Suprapubic skin (tissue), 4 donors: Measurements from ENCODE around the gene TMEM258. TPM values are rescaled to one million over a fixed set of nuclear protein-coding genes. Genes with fewer than 3 reads are reported as not detected.

ENCODE experiments used
- DNase-seq, 2 donors: peaks; one replicate each; pipeline ENCODE4 v3.0.0-alpha.2; 2019; ENCODE audit warnings: low spot score in 2 of 2
- H3K27ac ChIP-seq: fragments of 200-600 bp; sonication (generic); one replicate; pipeline ENCODE4 v1.5.1; 2019
- H3K27me3 ChIP-seq: fragments of 200-600 bp; sonication (generic); one replicate; pipeline ENCODE4 v1.5.1; 2019
- H3K36me3 ChIP-seq: fragments of 200-600 bp; sonication (generic); one replicate; pipeline ENCODE4 v1.5.1; 2019
- H3K4me1 ChIP-seq: fragments of 200-600 bp; sonication (generic); one replicate; pipeline ENCODE4 v1.5.1; 2019
- H3K4me3 ChIP-seq: fragments of 200-600 bp; sonication (generic); one replicate; pipeline ENCODE4 v1.5.1; 2019; ENCODE audit warnings: mild to moderate bottlenecking
- H3K9me3 ChIP-seq: fragments of 200-600 bp; sonication (generic); one replicate; pipeline ENCODE4 v1.5.1; 2019
- EP300 ChIP-seq: sonication (generic); formaldehyde crosslinking; IDR thresholded peaks from one replicate; pipeline ENCODE4 v1.6.1; 2017; ENCODE audit warnings: antibody characterized with exemption
- POLR2A ChIP-seq, 2 donors: fragments of 450-650 bp; IDR thresholded peaks; one replicate each; pipeline ENCODE4 v1.6.1; 2017; ENCODE audit warnings: antibody characterized with exemption in 2 of 2, mild to moderate bottlenecking in 2 of 2, moderate library complexity in 2 of 2
- POLR2AphosphoS5 ChIP-seq, 3 donors: sonication (generic); formaldehyde crosslinking; IDR thresholded peaks; one replicate each; pipeline ENCODE4 v1.6.1; 2017; ENCODE audit warnings: antibody characterized with exemption in 3 of 3
- WGBS: methylation state at CpG from one replicate; pipeline ENCODE4 v1.1.5; 2018; 5-methylcytosine and 5-hydroxymethylcytosine counted together
- total RNA-seq, 4 donors: library from RNA; depleted of rRNA; stranded (reverse); fragments of >200 nt; gene quantifications; one replicate each; pipeline ENCODE4 v1.1.0, GENCODE V29; 2016
- TF ChIP-seq, protein P1 (sequence below), 2 donors: fragments of 200-600 bp in 1 of 2; fragments of 450-650 bp in 1 of 2; sonication (generic) in 1 of 2; IDR thresholded peaks; one replicate each; pipeline ENCODE4 v1.5.1; 2016 to 2019; ENCODE audit warnings: antibody characterized with exemption in 2 of 2, mild to moderate bottlenecking in 1 of 2, moderate library complexity in 1 of 2

The TMEM258 gene
- total RNA-seq, 4 donors from 2014 or later = 29.7 to 44.8 (median 35.9) TPM

DNA sequence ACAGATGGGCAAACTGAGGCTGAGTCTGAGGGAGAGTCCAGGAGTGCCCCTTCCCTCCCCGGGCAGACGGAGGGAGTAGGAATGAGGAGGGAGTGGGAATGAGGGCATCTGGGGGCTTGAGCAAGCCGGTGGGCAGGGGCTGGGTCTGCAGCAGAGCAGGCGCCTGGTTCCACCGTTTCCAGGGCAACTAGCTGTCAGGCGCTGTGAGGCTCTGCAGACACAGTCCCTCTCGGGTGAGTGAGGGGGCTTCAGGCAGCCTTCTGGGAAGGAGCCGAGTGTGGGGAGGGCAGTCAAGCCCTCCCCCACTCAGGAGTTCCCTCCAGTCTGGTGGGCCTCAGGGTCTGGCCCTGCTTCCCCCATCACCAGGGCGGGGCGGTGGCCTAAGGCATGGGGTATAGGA lies 19.0 kb downstream of the TMEM258 start:
- H3K27me3 ChIP-seq = no peaks in the 10 kb centered on the region
- DNase-seq = no peak
- 60% methylated on average over 10 of the region's 10 CpGs for WGBS

DNA sequence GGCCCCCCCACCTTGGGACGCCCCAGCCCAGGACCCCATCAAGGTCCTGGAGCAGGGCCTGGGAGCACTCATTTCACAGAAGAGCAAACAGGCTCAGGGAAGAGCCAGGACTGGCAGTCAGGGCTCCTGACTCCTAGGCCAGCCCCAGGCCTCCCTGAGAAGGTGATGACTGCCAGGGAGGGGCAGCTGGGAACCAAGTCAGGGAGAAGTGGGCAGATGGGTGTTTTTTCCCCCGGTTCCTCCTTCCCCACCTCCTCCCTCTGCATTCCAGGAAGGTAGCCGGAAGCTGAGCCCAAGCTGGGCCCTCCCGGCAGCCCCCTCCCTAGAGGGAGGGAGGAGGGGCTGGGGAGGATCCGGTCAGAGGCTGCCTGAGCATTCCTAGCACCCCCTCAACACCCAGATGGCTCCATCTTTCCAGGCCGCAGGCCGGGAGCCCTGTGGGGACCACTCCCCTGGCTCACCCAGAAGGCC lies 20.4 kb downstream of the TMEM258 start:
- TF ChIP-seq, protein P1, sequence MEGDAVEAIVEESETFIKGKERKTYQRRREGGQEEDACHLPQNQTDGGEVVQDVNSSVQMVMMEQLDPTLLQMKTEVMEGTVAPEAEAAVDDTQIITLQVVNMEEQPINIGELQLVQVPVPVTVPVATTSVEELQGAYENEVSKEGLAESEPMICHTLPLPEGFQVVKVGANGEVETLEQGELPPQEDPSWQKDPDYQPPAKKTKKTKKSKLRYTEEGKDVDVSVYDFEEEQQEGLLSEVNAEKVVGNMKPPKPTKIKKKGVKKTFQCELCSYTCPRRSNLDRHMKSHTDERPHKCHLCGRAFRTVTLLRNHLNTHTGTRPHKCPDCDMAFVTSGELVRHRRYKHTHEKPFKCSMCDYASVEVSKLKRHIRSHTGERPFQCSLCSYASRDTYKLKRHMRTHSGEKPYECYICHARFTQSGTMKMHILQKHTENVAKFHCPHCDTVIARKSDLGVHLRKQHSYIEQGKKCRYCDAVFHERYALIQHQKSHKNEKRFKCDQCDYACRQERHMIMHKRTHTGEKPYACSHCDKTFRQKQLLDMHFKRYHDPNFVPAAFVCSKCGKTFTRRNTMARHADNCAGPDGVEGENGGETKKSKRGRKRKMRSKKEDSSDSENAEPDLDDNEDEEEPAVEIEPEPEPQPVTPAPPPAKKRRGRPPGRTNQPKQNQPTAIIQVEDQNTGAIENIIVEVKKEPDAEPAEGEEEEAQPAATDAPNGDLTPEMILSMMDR (IDR thresholded peaks at IDR 0.05) = no peak
- no peak for TF ChIP-seq POLR2A (IDR thresholded peaks at IDR 0.05)
- TF ChIP-seq POLR2AphosphoS5 (IDR thresholded peaks at IDR 0.05) = no peak
- no peak for TF ChIP-seq EP300
- no peak overlapping the region for H3K27ac ChIP-seq
- H3K9me3 ChIP-seq = no peaks in the 10 kb centered on the region
- H3K4me3 ChIP-seq = no peak overlapping the region
- no peak for DNase-seq
- H3K27me3 ChIP-seq = no peaks in the 10 kb centered on the region
- WGBS = 56% methylated on average over 6 of the region's 7 CpGs
- H3K4me1 ChIP-seq = peaks cover 3% of the 10 kb centered on the region
- H3K36me3 ChIP-seq = no peaks in the 10 kb centered on the region

More for the DNA sequence above, 19.0 kb downstream of the TMEM258 start:
- H3K4me3 ChIP-seq = no peak overlapping the region
- H3K36me3 ChIP-seq = no peaks in the 10 kb centered on the region
- TF ChIP-seq POLR2AphosphoS5 (IDR thresholded peaks at IDR 0.05) (no peak), POLR2A (IDR thresholded peaks at IDR 0.05) (no peak), EP300 (no peak)
- TF ChIP-seq, protein P1 (IDR thresholded peaks at IDR 0.05) = no peak
- H3K9me3 ChIP-seq = no peaks in the 10 kb centered on the region
- peaks cover 12% of the 10 kb centered on the region for H3K4me1 ChIP-seq
- no peak overlapping the region for H3K27ac ChIP-seq

DNA sequence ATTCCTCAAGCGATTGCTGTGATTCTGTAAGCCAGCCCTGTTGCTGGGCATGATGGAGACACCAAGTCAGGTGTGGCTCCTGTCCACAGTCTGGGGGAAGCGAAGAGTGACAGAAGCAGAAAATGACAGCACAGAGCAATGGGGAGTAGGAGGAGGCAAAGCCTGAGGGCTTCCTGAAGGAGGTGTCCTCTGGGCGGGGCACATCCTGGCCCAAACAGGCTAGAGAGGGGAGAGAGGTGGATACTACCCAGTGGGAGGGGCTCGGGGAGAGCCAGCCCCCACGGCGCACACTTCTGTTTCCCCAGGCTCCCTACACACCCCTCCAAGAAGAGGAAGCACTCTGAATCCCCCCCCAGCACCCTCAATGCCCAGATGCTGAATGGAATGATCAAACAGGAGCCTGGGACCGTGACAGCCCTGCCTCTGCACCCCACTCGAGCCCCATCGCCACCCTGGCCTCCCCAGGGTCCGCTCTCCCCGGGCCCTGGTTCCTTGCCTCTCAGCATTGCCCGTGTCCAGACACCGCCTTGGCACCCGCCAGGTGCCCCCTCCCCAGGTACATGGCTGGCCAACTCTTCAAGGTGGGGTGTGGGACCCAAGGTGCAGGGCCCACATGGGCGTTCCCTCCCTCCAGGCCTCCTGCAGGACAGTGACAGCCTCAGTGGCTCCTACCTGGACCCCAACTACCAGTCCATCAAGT lies 21.1 kb downstream of the TMEM258 start:
- WGBS = 91% methylated on average over 9 of the region's 15 CpGs
- Histone ChIP-seq H3K4me3 (no peak overlapping the region), H3K36me3 (no peaks in the 10 kb centered on the region), H3K4me1 (no peaks in the 10 kb centered on the region), H3K27ac (no peak overlapping the region), H3K9me3 (no peaks in the 10 kb centered on the region), H3K27me3 (no peaks in the 10 kb centered on the region)
- DNase-seq = no peak
- TF ChIP-seq POLR2A (IDR thresholded peaks at IDR 0.05) (no peak), POLR2AphosphoS5 (IDR thresholded peaks at IDR 0.05) (no peak), EP300 (no peak)
- TF ChIP-seq, protein P1 (IDR thresholded peaks at IDR 0.05) = no peak

DNA sequence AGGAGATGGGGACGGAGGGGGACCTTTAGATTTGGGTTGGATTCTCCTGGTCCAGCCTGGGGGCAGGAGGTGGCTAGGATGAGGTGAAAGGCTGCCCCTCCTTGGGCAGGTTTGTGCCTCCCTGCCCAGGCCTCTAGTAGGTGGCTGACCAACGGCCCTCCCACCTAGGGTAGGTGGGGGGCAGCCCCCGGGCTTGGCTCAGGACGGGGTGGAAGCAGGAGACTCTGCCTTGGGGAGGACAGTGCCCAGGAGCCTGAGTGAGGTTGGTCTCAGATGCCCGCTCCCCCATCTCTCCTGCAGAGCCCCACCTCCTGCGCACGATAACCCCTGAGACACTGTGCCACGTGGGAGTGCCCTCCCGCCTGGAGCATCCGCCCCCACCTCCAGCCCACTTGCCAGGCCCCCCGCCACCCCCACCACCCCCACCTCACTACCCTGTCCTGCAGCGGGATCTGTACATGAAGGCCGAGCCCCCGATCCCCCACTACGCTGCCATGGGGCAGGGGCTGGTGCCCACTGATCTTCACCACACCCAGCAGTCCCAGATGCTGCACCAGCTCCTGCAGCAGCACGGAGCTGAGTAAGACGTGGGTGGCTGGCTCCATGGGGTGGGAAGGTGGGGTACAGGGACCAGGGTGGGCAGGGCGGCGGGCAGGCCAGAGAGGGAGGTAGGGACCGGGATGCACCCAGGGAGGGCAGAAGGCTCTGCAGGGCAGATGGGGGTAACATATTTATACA lies 22.3 kb downstream of the TMEM258 start:
- WGBS = 84% methylated on average over 13 of the region's 20 CpGs
- Histone ChIP-seq H3K27me3 (no peaks in the 10 kb centered on the region), H3K36me3 (no peaks in the 10 kb centered on the region), H3K4me3 (no peak overlapping the region), H3K9me3 (no peaks in the 10 kb centered on the region), H3K27ac (no peak overlapping the region), H3K4me1 (no peaks in the 10 kb centered on the region)
- DNase-seq = no peak
- no peak for TF ChIP-seq EP300
- TF ChIP-seq, protein P1 (IDR thresholded peaks at IDR 0.05) = no peak
- no peak for TF ChIP-seq POLR2AphosphoS5 (IDR thresholded peaks at IDR 0.05)
- TF ChIP-seq POLR2A (IDR thresholded peaks at IDR 0.05) = no peak

DNA sequence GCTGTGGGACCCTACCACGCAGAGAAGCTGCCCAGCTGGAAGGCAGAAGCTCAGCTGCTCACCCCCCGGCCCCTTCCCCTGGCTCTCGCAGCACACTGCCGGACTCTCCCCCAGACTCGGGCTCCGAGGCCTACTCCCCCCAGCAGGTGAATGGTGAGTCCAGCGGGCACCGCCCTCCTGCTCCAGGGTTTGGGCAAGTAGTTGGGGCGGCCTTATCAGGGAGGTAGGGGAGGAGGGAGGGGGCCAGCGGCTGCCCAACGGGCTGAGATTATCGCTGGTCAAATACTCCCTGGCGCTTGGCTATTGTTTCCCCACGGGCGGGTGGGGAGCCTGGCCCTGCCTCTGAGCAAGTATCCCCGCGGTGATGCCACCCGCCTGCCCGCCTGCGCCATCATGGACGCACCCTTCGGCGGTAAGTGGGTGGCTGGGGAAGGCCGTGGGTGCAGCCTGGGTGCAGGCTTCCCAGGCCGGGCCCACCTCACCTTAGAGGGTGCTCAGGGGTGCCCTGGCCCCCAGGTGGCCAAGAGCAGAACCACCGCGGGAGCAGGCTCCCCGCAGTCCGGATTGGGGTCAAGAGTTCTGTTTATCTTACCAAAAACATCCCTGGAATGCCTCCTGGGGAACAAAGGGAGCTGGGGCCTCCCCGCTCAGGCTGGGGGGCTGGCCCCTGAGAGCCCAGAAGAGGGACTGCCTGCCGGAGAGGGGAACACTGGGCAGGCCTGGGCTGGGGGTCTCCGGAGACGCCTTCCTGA lies 23.1 kb downstream of the TMEM258 start:
- DNase-seq = no peak
- WGBS = 68% methylated on average over 12 of the region's 33 CpGs
- Histone ChIP-seq H3K36me3 (no peaks in the 10 kb centered on the region), H3K27ac (no peak overlapping the region), H3K4me1 (no peaks in the 10 kb centered on the region), H3K27me3 (peaks cover 7% of the 10 kb centered on the region), H3K9me3 (no peaks in the 10 kb centered on the region), H3K4me3 (no peak overlapping the region)
- TF ChIP-seq POLR2A (IDR thresholded peaks at IDR 0.05) (no peak), POLR2AphosphoS5 (IDR thresholded peaks at IDR 0.05) (no peak), EP300 (no peak)
